Hypothalamus (tissue), 51 donors: Measurements from ENCODE around the gene S100A13.

Experiments used
- DNase-seq, 51 donors: peaks; one replicate each; lab custom pipeline; 2025; lab: John Stamatoyannopoulos, UW

S100A13 gene

DNA sequence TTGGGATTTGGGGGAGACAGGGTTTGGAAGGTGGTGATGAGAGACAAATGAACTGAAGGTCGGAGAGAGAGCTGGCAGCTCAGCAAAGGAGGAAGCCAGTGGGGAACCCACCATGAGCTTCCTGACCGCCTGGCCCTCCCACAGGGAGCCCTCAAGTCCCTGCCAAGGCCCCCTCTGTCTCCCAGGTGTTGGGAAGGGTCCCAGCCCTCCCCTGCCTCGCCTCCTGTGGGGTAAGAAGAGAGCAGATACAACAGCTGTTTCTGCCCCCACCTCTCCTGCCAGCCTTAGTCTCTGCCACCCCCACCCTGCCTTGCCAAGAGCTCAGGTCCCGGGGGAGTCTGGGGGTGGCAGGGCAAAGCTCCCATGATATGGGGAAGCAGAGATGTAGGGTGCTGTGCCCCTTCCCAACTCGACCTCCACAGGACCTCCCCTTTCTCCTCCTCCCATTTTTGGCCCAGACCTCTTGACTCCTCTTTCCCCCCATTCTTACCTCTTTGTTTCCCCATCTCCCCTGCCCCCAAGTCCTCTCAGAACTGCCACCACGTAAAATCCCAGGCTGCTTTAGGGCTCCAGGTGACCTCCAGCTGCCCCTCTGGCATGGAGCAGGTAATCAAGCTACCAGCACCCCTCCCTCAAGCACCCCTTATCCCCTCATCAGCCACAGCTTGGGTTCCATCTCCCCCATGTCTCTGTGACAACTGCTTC is 1.5 kb upstream of the S100A13 start:
- DNase-seq, result peak in 1 of 51 donors; percentile 34

DNA sequence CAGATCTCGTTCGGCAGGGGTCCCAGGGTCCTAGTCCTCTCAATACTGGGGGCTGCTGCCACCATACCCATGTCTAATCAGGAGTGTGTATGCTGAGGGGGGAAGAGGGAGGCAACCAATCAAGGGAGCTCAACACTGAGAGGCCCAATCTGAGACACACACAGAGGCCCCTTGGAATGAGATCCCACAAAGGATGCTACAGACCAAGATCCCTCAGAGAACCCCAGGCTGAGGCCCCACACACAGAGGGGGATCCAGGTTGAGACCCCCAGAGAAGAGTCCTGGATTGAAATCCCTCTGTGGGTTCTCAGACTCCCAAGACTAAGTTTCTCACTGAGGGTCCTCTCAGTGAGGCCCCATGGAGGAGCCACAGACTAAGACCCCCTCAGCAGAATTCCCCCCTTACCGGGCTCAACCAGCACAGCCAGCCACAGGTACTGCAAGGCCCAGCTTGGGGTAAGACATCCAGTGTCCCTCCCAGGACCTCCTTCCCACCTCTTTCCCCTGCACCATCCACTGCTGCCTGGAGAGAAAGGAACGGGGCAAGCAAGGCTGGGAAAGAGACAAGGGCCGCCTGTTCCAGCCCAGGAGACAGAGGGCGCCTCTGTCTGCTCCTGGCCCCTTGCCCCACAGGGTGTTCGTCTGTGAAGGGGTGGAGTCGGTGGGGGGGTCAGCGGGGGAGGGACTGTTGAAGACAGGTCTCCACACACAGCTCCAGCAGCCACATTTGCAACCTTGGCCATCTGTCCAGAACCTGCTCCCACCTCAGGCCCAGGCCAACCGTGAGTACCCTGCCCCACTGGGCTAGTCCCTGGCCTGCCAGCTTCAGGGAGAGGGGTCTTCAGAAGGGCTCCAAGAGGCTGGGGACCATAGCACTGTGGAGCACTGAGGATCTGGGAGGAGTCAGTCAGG is 666 bp upstream of the S100A13 start, which contains the start of gene S100A1:
Gene S100A1, plus strand, starts transcription at position 720 of the 912 bp plus-strand sequence. CDS start 2,088 bp downstream, outside the sequence.
- peak in 45 of 51 donors; percentile 16 to 90 (median 67) for DNase-seq

DNA sequence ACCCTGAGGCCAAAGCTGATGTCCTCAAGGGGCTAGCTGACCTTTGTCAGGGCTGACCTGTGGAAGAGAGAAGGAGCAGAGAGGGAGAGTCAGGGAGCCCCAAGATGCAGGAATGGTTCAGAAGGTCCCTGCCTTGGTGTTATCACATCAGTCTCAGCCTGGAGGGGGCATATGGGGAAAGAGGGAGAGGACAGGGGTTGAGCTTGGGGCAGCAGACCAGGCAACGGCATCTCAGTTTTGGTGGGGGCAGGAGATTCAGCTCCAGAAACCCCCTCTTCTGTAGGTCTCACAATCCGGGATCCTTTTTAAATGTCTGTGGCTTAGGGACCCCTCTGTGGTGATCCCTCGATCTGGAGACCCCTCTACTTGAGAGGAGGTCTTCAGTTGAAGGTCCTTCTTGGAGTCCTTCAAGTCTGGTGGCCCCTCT is 815 bp downstream of the S100A13 start:
- no peak for DNase-seq

DNA sequence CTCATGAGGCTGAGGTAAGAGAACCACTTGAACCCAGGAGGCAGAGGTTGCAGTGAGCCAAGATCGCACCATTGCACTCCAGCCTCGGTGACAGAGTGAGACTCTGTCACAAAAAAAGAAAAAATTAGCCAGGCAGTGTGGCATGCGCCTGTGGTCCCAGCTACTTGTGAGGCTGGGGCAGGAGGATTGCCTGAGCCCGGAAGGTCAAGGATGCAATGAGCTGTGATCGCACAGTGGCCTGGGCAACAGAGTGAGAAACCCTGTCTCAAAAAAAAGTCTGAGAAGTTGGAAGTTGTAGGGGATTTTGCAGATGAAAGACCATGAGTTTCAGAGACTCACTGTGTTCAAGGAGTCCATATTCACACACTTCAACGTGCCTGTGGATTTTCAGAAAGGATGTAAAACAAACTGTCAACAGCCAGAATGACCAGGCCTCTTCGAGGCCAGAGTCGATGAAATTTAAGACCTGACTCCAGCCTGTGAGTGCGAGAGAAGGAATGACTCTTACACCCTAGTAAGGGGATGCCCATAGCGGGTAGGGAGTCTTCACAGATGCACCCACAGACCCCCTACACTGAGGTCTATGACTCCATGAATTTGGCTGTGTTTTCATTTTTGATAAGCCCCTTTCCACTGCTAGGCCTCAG is 2.2 kb downstream of the S100A13 start:
- DNase-seq, result no peak

DNA sequence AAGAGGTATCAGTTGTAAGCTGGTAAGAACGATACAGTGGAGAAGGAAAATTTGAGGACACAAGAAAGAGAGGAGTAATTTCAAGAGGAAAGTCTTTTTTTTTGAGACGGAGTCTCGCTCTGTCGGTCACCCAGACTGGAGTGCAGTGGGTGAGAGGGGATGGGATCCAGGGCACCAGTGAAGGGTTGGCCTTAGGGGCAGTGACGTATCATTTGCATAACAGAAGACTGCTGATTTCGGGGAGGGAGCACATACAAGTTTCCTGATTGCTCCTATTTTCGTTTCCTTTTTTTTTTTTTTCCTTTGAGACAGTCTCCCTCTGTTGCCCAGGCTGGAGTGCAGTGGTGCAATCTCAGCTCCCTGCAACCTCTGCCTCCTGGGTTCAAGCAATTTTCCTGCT is 4.2 kb downstream of the S100A13 start:
- no peak for DNase-seq

DNA sequence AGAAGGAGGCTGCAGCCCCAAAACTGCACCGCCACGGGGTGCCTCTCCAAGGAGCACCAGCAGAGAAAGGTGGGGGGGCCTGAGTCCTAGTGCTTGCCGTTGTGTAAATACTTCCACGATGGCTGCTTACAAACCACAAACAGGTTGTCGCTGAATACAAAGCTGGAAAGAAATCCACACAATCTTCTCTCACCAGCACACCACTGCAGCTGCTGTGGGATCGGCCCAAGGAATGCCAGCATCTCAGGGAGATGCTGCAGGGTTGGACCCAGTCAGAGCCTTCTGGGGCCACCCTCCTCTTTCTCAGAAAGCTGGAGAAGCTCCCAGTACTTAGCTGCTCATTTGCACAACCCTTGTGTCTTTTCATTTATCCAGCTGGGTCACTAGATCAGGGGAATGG is 8.1 kb downstream of the S100A13 start:
- DNase-seq, result no peak

DNA sequence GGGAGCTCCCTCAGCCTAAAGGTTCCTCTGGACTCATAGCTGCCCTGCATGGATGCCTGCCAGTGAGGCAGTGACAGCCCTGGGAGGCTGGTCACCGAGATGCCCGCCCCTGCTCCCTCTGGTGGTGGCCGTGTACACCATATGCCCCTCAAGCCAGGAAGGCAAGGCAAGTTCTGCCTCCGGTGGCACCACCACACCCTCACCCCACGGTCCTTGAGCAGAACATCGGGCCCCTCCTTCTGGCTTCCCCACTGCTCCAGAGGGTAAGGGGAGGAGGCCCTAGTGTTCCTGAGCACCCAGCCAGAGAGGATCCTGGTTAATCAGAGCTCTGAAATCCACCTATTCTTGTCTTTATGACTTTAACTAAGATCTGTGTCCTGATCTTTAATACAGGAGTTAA is 9.6 kb downstream of the S100A13 start:
- DNase-seq, result peak in 24 of 51 donors; percentile 10 to 71 (median 40)

DNA sequence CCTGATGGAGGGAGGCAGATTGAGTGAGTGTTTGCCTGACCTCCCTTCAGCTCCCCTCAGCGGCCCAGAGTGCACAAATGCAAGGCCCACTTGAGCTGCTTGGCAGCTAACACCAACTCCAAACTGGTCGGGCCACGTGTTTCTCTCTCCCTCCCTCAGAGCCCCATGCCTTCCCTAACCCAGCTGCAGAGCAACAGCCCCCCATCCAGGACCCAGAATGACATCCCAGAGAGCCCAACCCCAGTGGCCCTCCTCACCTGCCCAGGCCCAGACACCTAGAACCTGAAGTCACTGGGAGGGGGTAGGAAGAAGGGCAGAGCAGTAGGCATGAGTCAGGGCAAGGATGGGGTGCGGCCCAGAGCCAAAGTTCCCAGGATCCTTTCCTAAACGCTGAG is 10.4 kb downstream of the S100A13 start:
- DNase-seq, result peak in 4 of 51 donors; percentile 9 to 20 (median 14)

DNA sequence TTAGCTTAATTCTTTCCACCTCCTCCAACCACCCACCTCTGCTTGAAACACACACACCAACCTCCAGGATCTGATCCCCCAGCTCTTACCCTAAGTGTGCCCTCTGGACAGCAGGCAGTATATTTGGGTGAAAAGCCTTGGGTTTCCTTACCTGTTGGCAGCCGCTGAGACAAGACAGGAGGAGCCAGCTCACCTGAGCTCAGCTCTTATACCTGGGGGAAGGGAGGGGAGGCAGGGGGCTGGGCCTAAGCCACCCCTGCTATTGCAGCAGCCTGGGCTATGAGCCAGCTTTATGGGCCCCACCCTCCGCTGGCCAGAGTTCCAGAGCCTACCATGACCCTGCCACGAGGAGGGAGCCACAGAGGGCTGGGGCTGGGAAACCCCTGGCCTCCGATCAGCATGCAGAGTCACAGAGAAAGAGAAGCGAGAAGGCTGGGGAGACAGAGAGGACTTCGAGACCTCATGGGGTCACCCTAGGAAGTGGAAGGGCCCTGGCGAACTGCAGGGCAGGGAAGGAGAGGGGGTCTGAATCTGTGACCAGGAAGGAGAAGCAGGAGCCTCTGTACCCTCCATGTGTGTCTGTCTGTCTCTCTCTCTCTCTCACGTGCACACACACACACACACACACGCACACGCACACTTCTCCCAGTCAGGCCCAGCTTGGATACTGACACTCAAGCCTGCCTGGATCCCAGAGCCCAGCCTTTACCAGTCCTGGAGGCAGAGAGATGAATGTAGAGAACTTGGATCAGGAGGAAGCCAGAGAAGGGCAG is 11.0 kb downstream of the S100A13 start, which contains the start of gene S100A14:
Gene S100A14, minus strand, starts transcription at position 182 of the 773 bp plus-strand sequence. CDS start 467 bp downstream, outside the sequence.
- no peak for DNase-seq

DNA sequence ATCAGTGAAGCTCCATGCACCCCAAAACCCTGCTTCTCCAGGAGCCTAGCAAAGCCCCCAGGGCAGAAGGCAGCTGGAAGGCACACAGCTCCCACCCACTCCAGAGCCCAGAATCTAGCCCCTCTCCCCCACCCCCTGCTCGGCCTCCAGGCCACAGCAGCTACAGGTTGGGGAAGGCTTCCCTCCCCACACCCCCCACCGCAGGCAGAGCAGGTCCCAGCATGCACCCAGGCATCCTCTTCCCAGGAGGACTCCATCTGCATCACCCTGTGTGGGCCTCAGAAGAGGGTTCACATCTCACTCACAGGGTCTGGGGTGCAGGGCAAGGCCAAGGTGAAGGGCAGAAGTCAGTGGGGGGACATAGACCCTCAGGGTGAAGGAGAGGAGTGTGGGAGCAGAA is 11.9 kb downstream of the S100A13 start:
- DNase-seq, result no peak

DNA sequence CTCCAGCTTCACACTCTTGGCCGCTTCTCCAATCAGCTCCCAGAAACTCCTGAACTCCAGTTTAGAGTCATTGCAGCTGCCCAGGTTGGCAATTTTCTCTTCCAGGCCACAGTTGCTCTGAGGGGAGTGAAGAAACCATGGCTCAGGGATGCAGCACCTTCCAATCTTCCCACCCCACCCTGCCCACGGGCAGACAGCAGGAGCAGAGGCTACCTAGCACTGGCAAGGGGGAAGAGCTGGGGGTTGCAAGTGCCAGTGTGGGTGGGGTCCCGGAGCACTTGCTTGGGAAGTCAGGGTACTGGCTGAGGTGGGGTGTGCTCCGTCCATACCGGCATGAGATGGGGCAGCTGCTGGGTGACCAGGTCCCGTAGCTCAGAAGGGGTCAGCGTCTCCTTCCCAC is 12.4 kb downstream of the S100A13 start:
- no peak for DNase-seq

DNA sequence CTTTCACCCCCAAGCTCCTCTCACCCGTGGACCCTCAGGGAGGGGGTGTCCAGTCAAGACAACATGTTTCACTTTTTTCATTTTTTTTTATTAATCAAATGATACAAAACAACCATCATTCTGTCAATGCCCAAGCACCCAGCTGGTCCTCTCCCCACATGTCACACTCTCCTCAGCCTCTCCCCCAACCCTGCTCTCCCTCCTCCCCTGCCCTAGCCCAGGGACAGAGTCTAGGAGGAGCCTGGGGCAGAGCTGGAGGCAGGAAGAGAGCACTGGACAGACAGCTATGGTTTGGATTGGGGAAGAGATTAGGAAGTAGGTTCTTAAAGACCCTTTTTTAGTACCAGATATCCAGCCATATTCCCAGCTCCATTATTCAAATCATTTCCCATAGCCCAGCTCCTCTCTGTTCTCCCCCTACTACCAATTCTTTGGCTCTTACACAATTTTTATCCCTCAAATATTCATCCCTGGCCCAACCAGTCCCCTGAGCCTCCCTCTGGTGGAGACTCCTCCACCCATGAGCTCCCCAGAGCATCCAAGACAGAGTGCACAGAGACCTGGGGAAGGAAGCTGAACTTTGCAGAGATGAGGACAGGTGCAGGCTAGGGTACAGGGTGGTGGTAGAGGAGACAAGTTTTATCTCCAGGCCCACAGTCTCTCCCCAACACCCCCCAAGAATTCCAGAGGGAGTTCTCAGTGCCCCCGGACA is 13.0 kb downstream of the S100A13 start:
- DNase-seq, result no peak

DNA sequence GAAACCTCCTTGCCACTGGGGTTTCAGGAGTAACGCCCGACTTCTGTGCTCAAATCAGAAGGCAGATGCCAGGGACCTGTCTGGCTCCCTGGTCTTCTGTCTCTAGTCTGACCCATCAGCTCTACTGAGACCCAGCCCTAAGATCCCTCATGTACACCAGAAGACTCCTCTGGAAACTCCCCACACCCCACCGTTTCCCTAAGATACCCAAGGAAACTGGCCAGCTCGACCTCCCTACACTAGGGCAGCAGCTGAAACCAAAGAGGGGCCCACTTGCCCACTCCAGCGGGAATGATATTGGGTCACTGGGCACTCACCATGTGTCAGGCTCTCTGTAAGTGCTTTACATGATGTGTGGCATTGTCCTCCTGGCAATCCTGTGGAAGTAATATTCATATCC is 13.9 kb downstream of the S100A13 start:
- DNase-seq, result no peak

DNA sequence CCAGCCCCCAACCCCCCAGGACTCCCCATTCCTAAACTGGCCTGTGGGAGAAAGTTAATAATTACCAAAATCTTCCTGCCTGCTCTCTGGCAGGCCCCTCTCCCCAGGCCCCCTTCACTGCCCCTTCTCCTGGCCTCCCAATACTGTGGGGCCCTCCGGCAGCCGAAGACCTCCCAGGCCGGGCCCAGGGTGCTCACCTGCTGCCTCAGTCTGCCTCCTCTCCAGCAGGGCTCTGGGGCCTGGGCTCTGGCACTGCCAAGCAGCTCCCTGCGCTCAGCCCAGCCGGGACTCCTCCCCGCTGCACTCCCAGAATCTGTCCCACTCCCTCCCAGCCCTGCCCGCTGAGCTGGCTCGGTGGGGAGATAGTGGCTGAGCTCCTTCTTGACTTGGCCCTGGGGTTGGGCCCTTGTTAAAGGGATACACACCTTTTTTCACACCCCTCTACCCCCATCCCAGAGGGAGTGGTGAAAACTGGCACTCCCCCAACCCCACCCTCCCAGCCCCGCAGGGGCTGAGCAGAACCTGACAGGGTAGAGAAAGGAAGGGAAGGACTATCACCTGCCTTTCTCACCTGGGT is 14.5 kb downstream of the S100A13 start, which contains the start of gene S100A16:
Gene S100A16, minus strand, starts transcription at position 383 of the 577 bp plus-strand sequence. CDS start 4,986 bp downstream, outside the sequence.
- DNase-seq, result peak in 29 of 51 donors; percentile 10 to 66 (median 41)

DNA sequence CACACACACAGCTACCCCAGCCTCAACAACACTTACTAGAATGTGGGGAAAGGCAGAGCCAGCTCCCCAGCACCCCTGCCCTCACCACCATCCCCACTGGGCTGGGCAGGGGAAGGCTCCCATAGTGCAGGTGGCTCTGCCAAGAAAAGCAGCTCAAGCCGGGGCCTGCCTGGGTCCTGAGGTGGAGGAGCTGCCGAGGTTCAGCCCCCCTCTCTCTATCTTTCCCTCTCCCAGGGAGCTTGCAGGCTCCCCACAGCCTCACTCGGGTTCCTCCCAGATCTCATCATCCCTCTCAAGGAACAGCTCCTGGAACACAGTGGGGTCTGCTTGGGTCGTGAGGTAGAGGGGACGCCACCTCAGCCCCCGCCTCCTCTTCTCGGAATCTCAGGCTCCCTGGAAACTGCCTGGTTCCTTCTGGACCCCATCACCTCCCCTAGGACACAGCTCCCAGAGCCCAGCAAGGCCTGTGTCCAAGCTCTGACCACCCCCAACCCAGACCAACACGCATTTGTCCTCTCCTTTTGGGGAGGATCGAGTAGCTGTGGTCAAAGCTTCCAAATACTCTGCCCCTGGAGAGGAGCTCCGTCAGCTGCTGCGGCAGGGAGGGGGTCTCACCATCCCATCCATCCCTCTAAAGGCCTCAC is 15.1 kb downstream of the S100A13 start:
- DNase-seq, result peak in 1 of 51 donors; percentile 30

DNA sequence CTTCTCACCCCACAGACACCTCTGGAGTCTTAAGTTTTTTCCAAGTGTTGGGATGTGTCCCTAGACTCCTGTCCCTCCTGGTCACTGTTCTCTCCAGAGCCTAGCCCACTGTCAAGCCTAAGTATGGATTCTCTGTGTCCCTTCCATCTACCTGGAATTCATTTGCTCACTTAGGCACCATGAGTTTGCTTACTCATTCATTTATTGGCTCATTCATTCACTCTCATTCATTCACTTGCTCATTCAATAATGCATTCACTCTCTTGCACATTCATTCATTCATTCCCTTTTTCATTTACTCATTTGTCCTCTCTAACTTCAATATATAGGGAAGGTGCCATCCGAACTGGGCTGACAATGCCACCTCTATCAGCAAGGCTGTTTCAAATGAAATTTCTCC is 15.9 kb downstream of the S100A13 start:
- DNase-seq, result no peak

DNA sequence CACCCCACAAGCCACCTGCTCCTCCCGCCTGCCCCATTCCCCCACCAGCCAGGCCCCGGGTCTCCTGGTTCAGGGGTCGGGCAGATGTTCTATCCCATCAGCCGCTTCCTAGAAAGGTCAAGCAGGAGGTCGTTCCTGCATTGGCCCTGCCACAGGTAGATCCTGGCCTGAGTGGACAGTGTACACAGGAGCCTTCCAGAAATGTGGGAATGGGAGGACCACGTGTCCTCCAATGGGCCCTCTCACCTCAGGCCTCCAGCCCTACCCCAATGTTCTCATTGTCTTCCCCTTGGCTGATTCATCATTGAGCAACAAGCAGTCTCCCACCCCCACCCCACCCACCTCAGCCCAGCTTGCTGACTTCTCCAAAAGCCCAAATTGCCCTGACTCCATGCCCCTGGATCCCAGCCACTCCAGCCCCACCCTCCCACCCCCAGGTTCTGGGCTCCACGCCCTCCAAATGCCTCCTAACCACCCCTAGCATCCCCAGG is 16.4 kb downstream of the S100A13 start:
- no peak for DNase-seq

DNA sequence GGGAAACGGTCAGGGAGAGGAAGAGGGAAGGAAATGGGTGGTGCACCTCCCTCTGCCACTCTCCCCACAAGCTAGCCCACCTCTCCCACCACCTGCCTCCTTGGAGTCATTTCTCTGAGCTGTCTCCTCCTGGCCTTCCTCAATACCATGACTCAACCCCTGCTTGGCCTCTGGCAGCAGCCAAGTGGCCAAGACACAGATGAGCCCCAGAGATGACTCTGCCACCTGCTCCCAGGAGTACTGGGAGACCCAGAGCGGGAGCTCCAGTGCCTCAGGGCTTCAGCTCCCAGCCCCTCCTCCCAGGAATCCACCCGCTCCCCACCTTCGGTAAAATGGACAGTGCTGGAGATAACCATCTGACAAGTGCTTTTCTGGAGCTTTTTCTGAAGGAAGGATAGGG is 17.0 kb downstream of the S100A13 start:
- DNase-seq, result no peak
